Measurements from ENCODE around the gene ERC1.

DNA sequence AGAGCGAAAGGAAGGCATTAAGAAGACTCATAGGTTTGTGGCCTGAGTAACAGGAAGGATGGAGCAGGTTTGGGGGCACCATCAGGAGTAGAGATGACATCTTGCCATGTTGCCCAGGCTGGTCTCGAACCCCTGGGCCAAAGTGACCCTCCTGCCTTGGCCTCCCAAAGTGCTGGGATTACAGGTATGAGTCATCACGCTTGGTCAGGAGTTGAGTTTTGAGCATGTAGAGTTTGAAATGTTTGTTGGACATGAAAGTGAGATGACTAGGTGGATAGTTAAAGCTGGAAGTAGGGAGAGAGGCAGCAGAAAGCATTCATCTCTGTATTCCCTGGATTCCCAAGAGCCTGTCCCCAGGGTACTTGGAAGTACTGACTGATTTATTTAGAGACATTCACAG, 112.6 kb downstream of the ERC1 start:
- TF ChIP-seq, protein P1, sequence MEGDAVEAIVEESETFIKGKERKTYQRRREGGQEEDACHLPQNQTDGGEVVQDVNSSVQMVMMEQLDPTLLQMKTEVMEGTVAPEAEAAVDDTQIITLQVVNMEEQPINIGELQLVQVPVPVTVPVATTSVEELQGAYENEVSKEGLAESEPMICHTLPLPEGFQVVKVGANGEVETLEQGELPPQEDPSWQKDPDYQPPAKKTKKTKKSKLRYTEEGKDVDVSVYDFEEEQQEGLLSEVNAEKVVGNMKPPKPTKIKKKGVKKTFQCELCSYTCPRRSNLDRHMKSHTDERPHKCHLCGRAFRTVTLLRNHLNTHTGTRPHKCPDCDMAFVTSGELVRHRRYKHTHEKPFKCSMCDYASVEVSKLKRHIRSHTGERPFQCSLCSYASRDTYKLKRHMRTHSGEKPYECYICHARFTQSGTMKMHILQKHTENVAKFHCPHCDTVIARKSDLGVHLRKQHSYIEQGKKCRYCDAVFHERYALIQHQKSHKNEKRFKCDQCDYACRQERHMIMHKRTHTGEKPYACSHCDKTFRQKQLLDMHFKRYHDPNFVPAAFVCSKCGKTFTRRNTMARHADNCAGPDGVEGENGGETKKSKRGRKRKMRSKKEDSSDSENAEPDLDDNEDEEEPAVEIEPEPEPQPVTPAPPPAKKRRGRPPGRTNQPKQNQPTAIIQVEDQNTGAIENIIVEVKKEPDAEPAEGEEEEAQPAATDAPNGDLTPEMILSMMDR (IDR thresholded peaks at IDR 0.05; ENCODE audit: low read length) = no peak
- TF ChIP-seq EZH2phosphoT487 (IDR thresholded peaks at IDR 0.05; ENCODE audit: low read length) (no peak), EZH2 (optimal IDR thresholded peaks at IDR 0.05; ENCODE audit: low read depth, low read length) (no peak)

Data from MM.1S (cell line).